Measurements from ENCODE around the gene TNS3.

- TF ChIP-seq, protein P1, sequence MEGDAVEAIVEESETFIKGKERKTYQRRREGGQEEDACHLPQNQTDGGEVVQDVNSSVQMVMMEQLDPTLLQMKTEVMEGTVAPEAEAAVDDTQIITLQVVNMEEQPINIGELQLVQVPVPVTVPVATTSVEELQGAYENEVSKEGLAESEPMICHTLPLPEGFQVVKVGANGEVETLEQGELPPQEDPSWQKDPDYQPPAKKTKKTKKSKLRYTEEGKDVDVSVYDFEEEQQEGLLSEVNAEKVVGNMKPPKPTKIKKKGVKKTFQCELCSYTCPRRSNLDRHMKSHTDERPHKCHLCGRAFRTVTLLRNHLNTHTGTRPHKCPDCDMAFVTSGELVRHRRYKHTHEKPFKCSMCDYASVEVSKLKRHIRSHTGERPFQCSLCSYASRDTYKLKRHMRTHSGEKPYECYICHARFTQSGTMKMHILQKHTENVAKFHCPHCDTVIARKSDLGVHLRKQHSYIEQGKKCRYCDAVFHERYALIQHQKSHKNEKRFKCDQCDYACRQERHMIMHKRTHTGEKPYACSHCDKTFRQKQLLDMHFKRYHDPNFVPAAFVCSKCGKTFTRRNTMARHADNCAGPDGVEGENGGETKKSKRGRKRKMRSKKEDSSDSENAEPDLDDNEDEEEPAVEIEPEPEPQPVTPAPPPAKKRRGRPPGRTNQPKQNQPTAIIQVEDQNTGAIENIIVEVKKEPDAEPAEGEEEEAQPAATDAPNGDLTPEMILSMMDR (IDR thresholded peaks at IDR 0.05; ENCODE audit: extremely low read depth in 1 of 2, insufficient read depth in 1 of 2, low read depth in 1 of 2, low read length in 2 of 2), result no peak
- TF ChIP-seq POLR2A (IDR thresholded peaks at IDR 0.05; ENCODE audit: low read depth, low read length), result no peak
- no peak for TF ChIP-seq POLR2AphosphoS5 (IDR thresholded peaks at IDR 0.05; ENCODE audit: insufficient read depth, low read depth, low read length)
- TF ChIP-seq EZH2 (IDR thresholded peaks at IDR 0.05; ENCODE audit: borderline replicate concordance, low read depth, low read length, severe bottlenecking), result no peak
- no peak for TF ChIP-seq MYC (IDR thresholded peaks at IDR 0.05; ENCODE audit: low read depth, low read length)
- TF ChIP-seq, protein P2, sequence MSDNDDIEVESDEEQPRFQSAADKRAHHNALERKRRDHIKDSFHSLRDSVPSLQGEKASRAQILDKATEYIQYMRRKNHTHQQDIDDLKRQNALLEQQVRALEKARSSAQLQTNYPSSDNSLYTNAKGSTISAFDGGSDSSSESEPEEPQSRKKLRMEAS (IDR thresholded peaks at IDR 0.05; ENCODE audit: insufficient read depth, insufficient read length), result no peak
- TF ChIP-seq JUN (IDR thresholded peaks at IDR 0.05; ENCODE audit: borderline replicate concordance, insufficient read depth, insufficient read length, low read depth), result no peak
- no peak for TF ChIP-seq FOS (IDR thresholded peaks at IDR 0.05; ENCODE audit: borderline replicate concordance, insufficient read depth, low read length)
Observed at GRCh38 chr7:47273088-47273487, 308.8 kb downstream of the TNS3 start.

Data from endothelial cell of umbilical vein (primary cell).